Measurements from ENCODE around the gene COL6A2.
A peak's percentile ranks its signal among the peaks of the same experiment; 100 is the strongest.
"Not testable (repeated sequence)": the region's sequence is repeated elsewhere in the genome, so short reads cannot be mapped to it uniquely, and the experiment has no call there.

Gene COL6A2

GRCh38 chr21:46131588-46131837, 33.6 kb downstream of the COL6A2 start:
- no peak for ATAC-seq (ENCODE audit: low read depth)
- peaks cover 7% of the 10 kb centered on the region for H3K27me3 Mint-ChIP-seq
- no peak overlapping the region for H3K4me3 Mint-ChIP-seq
- H3K4me1 Mint-ChIP-seq = no peaks in the 10 kb centered on the region
- H3K36me3 Mint-ChIP-seq = no peaks in the 10 kb centered on the region
- no peak overlapping the region for H3K27ac Mint-ChIP-seq
- no peak for DNase-seq (ENCODE audit: low spot score in 2 of 2)
- no peaks in the 10 kb centered on the region for H3K9me3 Mint-ChIP-seq

- no peaks in the 10 kb centered on the region for H3K9me3 Mint-ChIP-seq
- peaks cover 7% of the 10 kb centered on the region for H3K27me3 Mint-ChIP-seq
- H3K36me3 Mint-ChIP-seq = no peaks in the 10 kb centered on the region
- no peaks in the 10 kb centered on the region for H3K4me1 Mint-ChIP-seq
- ATAC-seq (ENCODE audit: low read depth) (no peak), DNase-seq (ENCODE audit: low spot score in 2 of 2) (no peak)
- H3K4me3 Mint-ChIP-seq = no peak overlapping the region
- H3K27ac Mint-ChIP-seq = no peak overlapping the region
Observed at GRCh38 chr21:46131838-46132651, 34.1 kb downstream of the COL6A2 start.

DNA sequence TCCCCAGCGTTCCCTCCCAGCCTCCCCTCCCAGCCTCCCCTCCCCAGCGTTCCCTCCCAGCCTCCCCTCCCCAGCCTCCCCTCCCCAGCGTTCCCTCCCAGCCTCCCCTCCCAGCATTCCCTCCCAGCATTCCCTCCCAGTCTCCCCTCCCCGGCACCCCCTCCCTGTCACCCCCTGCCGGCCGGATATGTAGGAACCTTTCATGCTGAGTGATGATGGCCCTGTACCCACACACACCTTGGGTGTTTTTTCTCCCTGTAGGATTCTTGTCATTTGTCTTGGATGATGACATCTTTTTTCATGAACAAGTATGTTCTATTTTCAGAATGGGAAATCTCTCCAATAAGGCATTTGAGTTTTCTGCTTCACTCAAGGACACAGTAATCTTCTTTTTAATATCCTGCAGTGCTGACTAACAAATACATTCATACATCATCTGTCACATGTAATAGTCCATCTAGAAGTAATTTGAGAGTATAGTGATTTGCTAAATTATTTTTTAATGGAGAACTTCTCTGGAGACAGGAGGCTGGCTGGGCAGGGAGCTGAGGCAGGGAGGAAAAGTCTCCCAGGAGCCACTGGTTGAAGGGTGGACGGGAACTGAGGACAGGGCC, 38.0 kb downstream of the COL6A2 start:
- ATAC-seq (ENCODE audit: low read depth) (no peak), DNase-seq (ENCODE audit: low spot score in 2 of 2) (no peak)
- no peaks in the 10 kb centered on the region for H3K9me3 Mint-ChIP-seq
- no peak overlapping the region for H3K27ac Mint-ChIP-seq
- peaks cover 3% of the 10 kb centered on the region for H3K4me1 Mint-ChIP-seq
- H3K36me3 Mint-ChIP-seq = no peaks in the 10 kb centered on the region
- H3K27me3 Mint-ChIP-seq = peaks cover 11% of the 10 kb centered on the region
- H3K4me3 Mint-ChIP-seq = no peak overlapping the region

- no peak for ATAC-seq (ENCODE audit: low read depth)
- peaks cover 3% of the 10 kb centered on the region for H3K4me1 Mint-ChIP-seq
- H3K27me3 Mint-ChIP-seq = peaks cover 11% of the 10 kb centered on the region
- H3K27ac Mint-ChIP-seq = no peak overlapping the region
- H3K36me3 Mint-ChIP-seq = no peaks in the 10 kb centered on the region
- H3K4me3 Mint-ChIP-seq = no peak overlapping the region
- no peak for DNase-seq (ENCODE audit: low spot score in 2 of 2)
- no peaks in the 10 kb centered on the region for H3K9me3 Mint-ChIP-seq
Observed at GRCh38 chr21:46136739-46137349, 38.9 kb downstream of the COL6A2 start.

- Mint-ChIP-seq H3K4me3 (no peak overlapping the region), H3K9me3 (no peaks in the 10 kb centered on the region), H3K36me3 (no peaks in the 10 kb centered on the region), H3K27me3 (peaks cover 11% of the 10 kb centered on the region), H3K27ac (no peak overlapping the region), H3K4me1 (peaks cover 3% of the 10 kb centered on the region)
- no peak for DNase-seq (ENCODE audit: low spot score in 2 of 2)
- ATAC-seq (ENCODE audit: low read depth) = no peak
Observed at GRCh38 chr21:46137908-46138307, 40.0 kb downstream of the COL6A2 start.

DNA sequence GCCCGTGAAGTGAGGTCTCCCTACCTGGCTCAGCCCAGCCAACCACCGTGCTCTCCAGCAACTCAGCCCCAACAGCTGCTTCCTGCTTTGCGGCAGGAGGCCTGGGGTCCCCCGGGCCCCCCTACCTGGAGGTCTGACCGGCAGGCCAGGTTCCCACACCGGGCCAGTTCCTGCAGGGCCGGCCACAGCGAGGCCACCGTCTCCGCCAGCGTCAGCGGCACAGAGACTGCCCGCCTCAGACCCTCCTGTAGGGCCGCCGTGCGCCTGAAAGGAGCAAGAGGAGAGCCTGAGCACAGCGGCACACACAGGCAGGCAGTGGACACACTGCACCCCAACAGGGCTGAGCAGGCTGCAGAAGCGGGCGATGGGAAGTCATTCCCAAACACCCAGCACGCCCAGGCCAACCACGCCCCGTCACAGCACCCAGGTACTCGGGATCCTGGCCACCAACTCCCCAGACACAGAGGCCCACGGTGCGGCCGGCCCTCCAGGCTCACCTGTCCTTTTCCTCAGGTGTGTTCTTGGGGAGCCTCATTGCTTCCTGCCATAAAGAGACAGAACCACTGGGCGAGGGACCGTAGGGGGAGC, 40.6 kb downstream of the COL6A2 start:
- H3K9me3 Mint-ChIP-seq = no peaks in the 10 kb centered on the region
- peaks cover 3% of the 10 kb centered on the region for H3K4me1 Mint-ChIP-seq
- H3K4me3 Mint-ChIP-seq = no peak overlapping the region

DNA sequence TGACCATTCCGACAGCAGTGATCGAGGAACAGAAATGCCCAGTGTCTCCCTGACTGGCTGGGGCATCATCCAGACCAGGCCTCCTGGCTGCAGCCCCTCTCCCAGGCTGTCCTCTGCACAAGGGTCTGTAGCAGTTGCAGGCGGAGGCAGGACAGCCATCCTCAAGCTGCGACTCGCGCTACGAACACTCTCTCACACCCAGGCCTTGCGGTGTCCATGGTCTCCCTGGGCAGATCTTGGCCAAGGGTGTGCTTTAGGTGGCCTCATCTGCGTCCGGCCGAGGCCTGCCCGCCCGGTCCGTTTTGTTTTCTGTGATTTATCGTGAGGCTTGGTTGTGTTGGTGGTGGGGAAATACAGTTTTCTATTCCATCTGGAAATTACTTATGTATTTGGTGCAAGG, 41.8 kb downstream of the COL6A2 start:
- Mint-ChIP-seq H3K27ac (no peak overlapping the region), H3K9me3 (no peaks in the 10 kb centered on the region), H3K4me1 (peaks cover 9% of the 10 kb centered on the region), H3K4me3 (no peak overlapping the region), H3K36me3 (no peaks in the 10 kb centered on the region), H3K27me3 (peaks cover 12% of the 10 kb centered on the region)
- DNase-seq (ENCODE audit: low spot score in 2 of 2) = no peak
- no peak for ATAC-seq (ENCODE audit: low read depth)

More for the DNA sequence above, 40.6 kb downstream of the COL6A2 start:
- Mint-ChIP-seq H3K36me3 (no peaks in the 10 kb centered on the region), H3K27ac (no peak overlapping the region), H3K27me3 (peaks cover 11% of the 10 kb centered on the region)
- DNase-seq (ENCODE audit: low spot score in 2 of 2) (no peak), ATAC-seq (ENCODE audit: low read depth) (no peak)

DNA sequence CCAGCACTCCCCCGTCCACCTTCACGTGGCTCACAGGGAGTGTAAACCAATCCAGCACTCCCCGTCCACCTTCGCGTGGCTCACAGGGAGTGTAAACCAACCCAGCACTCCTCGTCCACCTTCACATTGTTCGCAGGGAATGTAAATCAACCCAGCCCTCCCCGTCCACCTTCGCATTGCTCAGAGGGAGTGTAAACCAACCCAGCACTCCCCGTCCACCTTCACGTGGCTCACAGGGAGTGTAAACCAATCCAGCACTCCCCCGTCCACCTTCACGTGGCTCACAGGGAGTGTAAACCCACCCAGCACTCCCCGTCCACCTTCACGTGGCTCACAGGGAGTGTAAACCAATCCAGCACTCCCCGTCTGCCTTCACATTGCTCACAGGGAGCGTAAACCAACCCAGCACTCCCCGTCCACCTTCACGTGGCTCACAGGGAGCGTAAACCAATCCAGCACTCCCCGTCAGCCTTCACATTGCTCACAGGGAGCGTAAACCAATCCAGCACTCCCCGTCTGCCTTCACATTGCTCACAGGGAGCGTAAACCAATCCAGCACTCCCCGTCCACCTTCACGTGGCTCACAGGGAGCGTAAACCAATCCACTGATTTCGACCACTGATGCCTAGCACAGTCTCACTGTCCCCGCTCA, 42.6 kb downstream of the COL6A2 start:
- DNase-seq (ENCODE audit: low spot score in 2 of 2); H3K36me3 Mint-ChIP-seq; H3K4me3 Mint-ChIP-seq; H3K9me3 Mint-ChIP-seq; ATAC-seq (ENCODE audit: low read depth); H3K27me3 Mint-ChIP-seq; H3K27ac Mint-ChIP-seq: not testable (repeated sequence)
- H3K4me1 Mint-ChIP-seq = peaks cover 10% of the 10 kb centered on the region

DNA sequence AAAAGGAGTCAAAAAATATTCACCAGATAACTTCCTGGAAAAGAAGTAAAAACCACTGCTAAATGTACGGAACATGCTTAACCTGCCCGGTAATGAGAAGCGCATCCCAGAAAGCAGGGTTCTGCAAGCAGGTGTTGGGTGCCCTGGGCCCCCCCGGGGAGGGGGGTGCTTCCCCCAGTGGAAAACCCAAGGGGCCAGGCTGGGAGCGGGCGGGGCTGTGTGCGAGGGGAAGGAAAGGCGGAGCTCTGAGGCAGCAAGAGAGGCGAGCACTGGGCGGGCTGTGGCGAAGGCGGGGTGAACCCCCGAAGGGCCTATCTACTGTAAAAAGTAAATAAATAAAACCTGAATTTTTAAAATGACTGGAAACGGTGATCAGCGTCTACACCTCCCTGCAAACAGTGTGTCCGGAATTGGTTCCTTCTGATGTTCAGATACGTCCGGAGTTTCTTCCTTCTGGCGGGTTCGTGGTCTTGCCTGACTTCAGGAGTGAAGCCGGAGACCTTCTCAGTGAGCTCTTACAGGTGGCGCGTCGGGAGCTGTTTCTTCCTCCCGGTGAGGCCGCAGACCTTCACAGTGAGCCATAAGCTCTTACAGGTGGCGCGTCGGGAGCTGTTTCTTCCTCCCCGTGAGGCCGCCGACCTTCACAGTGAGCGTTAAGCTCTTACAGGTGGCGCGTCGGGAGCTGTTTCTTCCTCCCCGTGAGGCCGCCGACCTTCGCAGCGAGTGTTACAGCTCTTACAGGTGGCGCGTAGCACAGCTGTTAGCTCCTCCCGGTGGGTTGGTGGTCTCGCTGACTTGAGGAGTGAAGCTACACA, 44.1 kb downstream of the COL6A2 start:
- ATAC-seq (ENCODE audit: low read depth) (no peak), DNase-seq (ENCODE audit: low spot score in 2 of 2) (no peak)
- H3K9me3 Mint-ChIP-seq = no peaks in the 10 kb centered on the region
- H3K4me1 Mint-ChIP-seq = peaks cover 10% of the 10 kb centered on the region
- no peak overlapping the region for H3K27ac Mint-ChIP-seq
- no peaks in the 10 kb centered on the region for H3K36me3 Mint-ChIP-seq
- H3K4me3 Mint-ChIP-seq = no peak overlapping the region
- peaks cover 6% of the 10 kb centered on the region for H3K27me3 Mint-ChIP-seq

DNA sequence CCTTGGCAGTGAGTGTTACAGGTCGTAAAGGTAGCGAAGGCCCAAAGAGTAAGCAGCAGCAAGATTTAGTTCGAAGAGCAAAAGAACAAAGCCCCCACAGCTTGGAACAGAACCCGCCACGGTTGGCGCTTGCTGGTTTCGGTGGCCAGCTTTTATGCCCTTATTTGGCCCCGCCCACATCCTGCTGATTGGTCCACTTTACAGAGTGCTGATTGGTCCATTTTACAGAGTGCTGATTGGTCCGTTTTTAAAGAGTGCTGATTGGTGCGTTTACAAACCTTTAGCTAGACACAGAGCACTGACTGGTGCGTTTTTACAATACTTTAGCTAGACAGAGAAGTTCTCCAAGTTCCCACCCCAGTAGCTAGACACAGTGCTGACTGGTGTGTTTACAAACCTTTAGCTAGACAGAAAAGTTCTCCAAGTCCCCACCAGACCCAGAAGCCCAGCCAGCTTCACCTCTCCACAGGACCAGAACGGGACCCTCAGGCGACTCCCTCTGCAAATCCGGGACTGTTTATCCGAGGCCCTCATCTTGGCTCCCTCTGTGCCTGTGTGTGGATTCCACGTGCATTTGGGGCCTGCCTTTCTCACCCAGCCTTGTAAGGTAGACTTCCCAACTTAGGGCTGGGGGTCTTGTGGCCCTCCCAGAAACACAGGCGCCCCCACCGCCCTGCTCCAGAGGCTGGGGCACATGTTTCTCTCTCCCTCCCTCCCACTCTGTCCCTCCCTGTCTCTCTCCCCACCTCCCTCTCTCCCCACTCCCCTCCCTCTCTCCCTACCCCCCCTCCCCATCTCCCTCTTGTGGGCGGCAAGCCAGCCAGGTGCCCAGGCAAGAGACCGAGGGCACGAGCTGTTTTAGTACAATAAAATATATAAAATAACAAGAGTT, 44.9 kb downstream of the COL6A2 start:
- no peak for ATAC-seq (ENCODE audit: low read depth)
- H3K27ac Mint-ChIP-seq = no peak overlapping the region
- H3K4me3 Mint-ChIP-seq = no peak overlapping the region
- DNase-seq (ENCODE audit: low spot score in 2 of 2) = no peak
- peaks cover 10% of the 10 kb centered on the region for H3K4me1 Mint-ChIP-seq
- H3K9me3 Mint-ChIP-seq = no peaks in the 10 kb centered on the region
- no peaks in the 10 kb centered on the region for H3K36me3 Mint-ChIP-seq
- peaks cover 6% of the 10 kb centered on the region for H3K27me3 Mint-ChIP-seq

- H3K27ac Mint-ChIP-seq = peak overlapping the region; percentile 91
- no peak for DNase-seq (ENCODE audit: low spot score in 2 of 2)
- peaks cover 10% of the 10 kb centered on the region for H3K4me1 Mint-ChIP-seq
- H3K36me3 Mint-ChIP-seq = no peaks in the 10 kb centered on the region
- H3K27me3 Mint-ChIP-seq = peaks cover 9% of the 10 kb centered on the region
- ATAC-seq (ENCODE audit: low read depth) = no peak
- no peaks in the 10 kb centered on the region for H3K9me3 Mint-ChIP-seq
- H3K4me3 Mint-ChIP-seq = peak overlapping the region; percentile 71
Observed at GRCh38 chr21:46144464-46145070, 46.7 kb downstream of the COL6A2 start.

- Mint-ChIP-seq H3K4me3 (no peak overlapping the region), H3K27me3 (peaks cover 7% of the 10 kb centered on the region), H3K27ac (peak overlapping the region; percentile 91), H3K9me3 (no peaks in the 10 kb centered on the region), H3K36me3 (no peaks in the 10 kb centered on the region), H3K4me1 (peaks cover 10% of the 10 kb centered on the region)
- ATAC-seq (ENCODE audit: low read depth) = no peak
- DNase-seq (ENCODE audit: low spot score in 2 of 2) = no peak
Observed at GRCh38 chr21:46145159-46145839, 47.4 kb downstream of the COL6A2 start.
